ENCODE results near the gene SLC29A3. TPM values are rescaled to one million over a fixed set of nuclear protein-coding genes. Genes with fewer than 3 reads are reported as not detected.

SLC29A3 gene
- total RNA-seq, 1 experiment from 2014 or later: 5.9 TPM

DNA sequence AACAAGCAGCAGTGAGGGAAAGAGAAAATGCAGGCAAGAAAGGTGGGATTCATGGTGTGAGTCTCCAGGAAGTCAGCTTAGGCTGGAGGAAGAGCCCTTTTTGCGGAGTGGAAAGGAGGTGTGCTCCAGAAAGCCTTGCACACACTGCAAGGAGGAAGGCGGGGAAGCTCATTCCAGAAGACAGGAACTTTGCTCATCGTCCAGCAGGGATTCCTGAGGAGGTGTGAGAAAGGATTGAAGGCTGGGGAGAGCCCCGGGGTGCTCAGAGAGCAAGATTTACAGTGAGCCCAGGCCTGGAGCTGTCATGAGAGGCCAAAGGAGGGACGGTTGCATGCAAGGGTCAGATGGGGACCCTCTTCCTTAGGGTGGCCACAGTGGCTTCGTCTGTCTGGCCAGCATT lies 17.6 kb downstream of the SLC29A3 start (continued):
- TF ChIP-seq SIN3A (IDR thresholded peaks at IDR 0.05; ENCODE audit: low read depth): no peak

DNA sequence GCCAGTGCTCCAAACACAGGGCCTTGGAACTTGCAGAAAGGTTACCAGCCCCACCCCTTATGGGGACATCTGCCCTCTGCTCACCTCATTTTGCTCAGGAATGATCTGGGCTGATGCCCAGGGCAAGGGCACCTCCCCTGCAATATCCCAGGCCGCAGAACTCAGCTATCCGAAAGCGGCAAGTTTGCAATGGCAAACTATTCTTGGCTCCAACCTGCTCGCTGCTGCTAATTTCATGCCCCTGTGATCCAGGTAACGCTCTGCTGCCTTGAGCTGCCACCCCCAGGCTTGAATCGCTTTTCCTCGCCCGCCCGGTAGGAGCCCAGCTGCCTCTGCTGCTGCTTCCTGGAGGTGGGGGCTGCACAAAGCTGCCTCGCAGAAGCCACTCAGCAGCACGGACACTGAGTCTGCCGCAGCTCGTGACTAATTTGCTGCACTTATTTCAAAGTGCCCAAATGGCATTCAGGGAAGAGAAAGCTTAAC lies 18.2 kb downstream of the SLC29A3 start:
- peaks cover 22 to 26% of the 10 kb centered on the region in 2 experiments for H3K4me1 ChIP-seq (ENCODE audit: control insufficient read depth in 1 of 2, insufficient read depth in 2 of 2, low read length in 2 of 2)
- ATAC-seq (no peak), DNase-seq (ENCODE audit: low read depth, low spot score) (no peak)
- ChIA-PET CTCF (interaction anchor here (1.5 kb wide), 1 partner anchor 360 kb away, joined by 3 read pairs; no protein-coding TSS in a partner anchor), POLR2A (interaction anchor here (1.2 kb wide), 1 partner anchor 9 kb away, joined by 3 read pairs; no protein-coding TSS in a partner anchor), RAD21 (ENCODE audit: low non-redundant PET in 1 of 2, low total read pairs in 2 of 2, uncharacterized antibody in 2 of 2, unreplicated experiment in 2 of 2) (no interaction called here)
- no peak for TF ChIP-seq YY1 (IDR thresholded peaks at IDR 0.05; ENCODE audit: extremely low read depth, insufficient replicate concordance, low read depth, low read length)
- TF ChIP-seq, protein P1, sequence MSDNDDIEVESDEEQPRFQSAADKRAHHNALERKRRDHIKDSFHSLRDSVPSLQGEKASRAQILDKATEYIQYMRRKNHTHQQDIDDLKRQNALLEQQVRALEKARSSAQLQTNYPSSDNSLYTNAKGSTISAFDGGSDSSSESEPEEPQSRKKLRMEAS (IDR thresholded peaks at IDR 0.05): no peak
- no peaks in the 10 kb centered on the region for H3K79me2 ChIP-seq (ENCODE audit: insufficient read depth, low read length)
- no peaks in the 10 kb centered on the region for H3K9me2 ChIP-seq (ENCODE audit: insufficient read depth)
- no peaks in the 10 kb centered on the region for H3K36me3 ChIP-seq (ENCODE audit: control insufficient read depth in 1 of 2, insufficient read depth in 2 of 2, low read length in 2 of 2)
- no peaks in the 10 kb centered on the region for H3K27me3 ChIP-seq (ENCODE audit: insufficient read depth, low read length)
- no peaks in the 10 kb centered on the region for H3K9me3 ChIP-seq (ENCODE audit: control insufficient read depth in 1 of 2, insufficient read depth in 1 of 2, low read depth in 1 of 2, low read length in 2 of 2)
- BruUV-seq (replicated peaks): no TSS peak
- no peak overlapping the region for H2AFZ ChIP-seq (ENCODE audit: low read depth, low read length, poor library complexity, severe bottlenecking)
- intact Hi-C loops (cut with micrococcal nuclease): no loop called here
- no peak overlapping the region for H3K9ac ChIP-seq (ENCODE audit: low read length)
- no peak overlapping the region for H3K27ac ChIP-seq (ENCODE audit: low read depth, low read length)
- H3K4me3 ChIP-seq (replicated peaks in 1 of 2; ENCODE audit: low read depth in 1 of 2, low read length in 2 of 2): no peak overlapping the region
- H4K20me1 ChIP-seq (ENCODE audit: insufficient read depth): no peaks in the 10 kb centered on the region
- H3K4me2 ChIP-seq (ENCODE audit: low read length): no peak overlapping the region

DNA sequence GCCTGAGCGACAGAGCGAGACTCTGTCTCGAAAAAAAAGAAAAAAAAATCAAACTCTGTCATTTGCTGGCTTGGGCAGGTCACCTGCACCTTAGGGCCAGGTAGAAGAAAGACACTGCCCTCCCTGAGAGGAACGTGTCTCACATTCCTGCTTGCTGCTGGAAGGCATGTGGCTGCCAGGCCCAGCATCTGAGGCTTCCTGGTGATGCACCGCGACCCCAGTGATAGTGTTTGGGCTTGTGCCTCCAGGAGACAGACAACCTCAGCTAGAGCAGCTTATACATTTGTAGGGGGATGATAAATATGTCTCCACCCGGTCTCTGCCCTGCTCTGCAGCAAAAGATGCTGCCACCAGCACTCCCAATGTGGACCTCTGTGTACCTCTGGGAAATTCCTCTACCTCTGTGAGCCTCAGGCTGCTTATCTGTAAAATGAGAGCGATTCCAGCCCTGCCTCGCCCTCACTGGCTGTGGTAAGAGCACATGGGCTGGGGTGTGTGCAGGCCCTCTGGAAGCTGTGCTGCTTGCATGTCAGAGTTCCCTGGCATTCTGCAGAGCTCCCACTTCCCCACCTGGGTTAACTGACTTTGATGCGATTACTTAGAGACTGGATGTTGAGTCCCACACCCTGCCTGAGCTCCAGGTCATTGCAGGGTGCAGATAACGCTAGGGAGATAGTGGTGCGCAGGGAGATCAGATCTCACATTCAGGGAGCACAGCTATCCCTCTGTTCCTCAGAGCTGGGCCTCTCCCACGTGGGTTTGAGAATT lies 19.9 kb downstream of the SLC29A3 start:
- DNase-seq (ENCODE audit: low read depth, low spot score) (no peak), ATAC-seq (peak; percentile 28; the same call in 1 of the 2 replicates)
- Histone ChIP-seq H3K27me3 (ENCODE audit: insufficient read depth, low read length) (no peaks in the 10 kb centered on the region), H2AFZ (ENCODE audit: low read depth, low read length, poor library complexity, severe bottlenecking) (no peak overlapping the region), H3K36me3 (ENCODE audit: control insufficient read depth in 1 of 2, insufficient read depth in 2 of 2, low read length in 2 of 2) (no peaks in the 10 kb centered on the region), H3K27ac (ENCODE audit: low read depth, low read length) (peak overlapping the region; percentile 51; the same call in 1 of the 2 replicates), H4K20me1 (ENCODE audit: insufficient read depth) (no peaks in the 10 kb centered on the region), H3K9me3 (ENCODE audit: control insufficient read depth in 1 of 2, insufficient read depth in 1 of 2, low read depth in 1 of 2, low read length in 2 of 2) (no peaks in the 10 kb centered on the region), H3K79me2 (ENCODE audit: insufficient read depth, low read length) (no peaks in the 10 kb centered on the region), H3K4me3 (replicated peaks in 1 of 2; ENCODE audit: low read depth in 1 of 2, low read length in 2 of 2) (no peak overlapping the region; a peak in 1 of 4 replicates), H3K4me1 (ENCODE audit: control insufficient read depth in 1 of 2, insufficient read depth in 2 of 2, low read length in 2 of 2) (peaks cover 22 to 32% of the 10 kb centered on the region in 2 experiments), H3K9me2 (ENCODE audit: insufficient read depth) (no peaks in the 10 kb centered on the region), H3K4me2 (ENCODE audit: low read length) (peak overlapping the region; percentile 77), H3K9ac (ENCODE audit: low read length) (no peak overlapping the region)
- ChIA-PET CTCF (interaction anchor here (1.5 kb wide), 2 partner anchors 30 to 358 kb away, joined by 3 to 4 read pairs; no protein-coding TSS in a partner anchor), RAD21 (ENCODE audit: low non-redundant PET in 1 of 2, low total read pairs in 2 of 2, uncharacterized antibody in 2 of 2, unreplicated experiment in 2 of 2) (interaction anchor here in 1 of 2 experiments (0.7 kb wide), 1 partner anchor 37 kb away, joined by 3 read pairs; no protein-coding TSS in a partner anchor), POLR2A (no interaction called here)
- no TSS peak for BruUV-seq (replicated peaks)
- TF ChIP-seq TCF7L2 (IDR thresholded peaks at IDR 0.05; ENCODE audit: borderline replicate concordance, extremely low read depth, insufficient read depth, insufficient read length): no peak
- no peak for TF ChIP-seq EGR1 (IDR thresholded peaks at IDR 0.05; ENCODE audit: low read depth)
- no peak for TF ChIP-seq ELF1 (IDR thresholded peaks at IDR 0.05; ENCODE audit: borderline replicate concordance, low read depth)
- TF ChIP-seq RAD21 (IDR thresholded peaks at IDR 0.05; ENCODE audit: low read depth): no peak
- TF ChIP-seq ZNF274 (IDR thresholded peaks at IDR 0.05; ENCODE audit: low read depth, low read length): no peak
- TF ChIP-seq SRF (IDR thresholded peaks at IDR 0.05; ENCODE audit: low read depth): no peak
- TF ChIP-seq, protein P2, sequence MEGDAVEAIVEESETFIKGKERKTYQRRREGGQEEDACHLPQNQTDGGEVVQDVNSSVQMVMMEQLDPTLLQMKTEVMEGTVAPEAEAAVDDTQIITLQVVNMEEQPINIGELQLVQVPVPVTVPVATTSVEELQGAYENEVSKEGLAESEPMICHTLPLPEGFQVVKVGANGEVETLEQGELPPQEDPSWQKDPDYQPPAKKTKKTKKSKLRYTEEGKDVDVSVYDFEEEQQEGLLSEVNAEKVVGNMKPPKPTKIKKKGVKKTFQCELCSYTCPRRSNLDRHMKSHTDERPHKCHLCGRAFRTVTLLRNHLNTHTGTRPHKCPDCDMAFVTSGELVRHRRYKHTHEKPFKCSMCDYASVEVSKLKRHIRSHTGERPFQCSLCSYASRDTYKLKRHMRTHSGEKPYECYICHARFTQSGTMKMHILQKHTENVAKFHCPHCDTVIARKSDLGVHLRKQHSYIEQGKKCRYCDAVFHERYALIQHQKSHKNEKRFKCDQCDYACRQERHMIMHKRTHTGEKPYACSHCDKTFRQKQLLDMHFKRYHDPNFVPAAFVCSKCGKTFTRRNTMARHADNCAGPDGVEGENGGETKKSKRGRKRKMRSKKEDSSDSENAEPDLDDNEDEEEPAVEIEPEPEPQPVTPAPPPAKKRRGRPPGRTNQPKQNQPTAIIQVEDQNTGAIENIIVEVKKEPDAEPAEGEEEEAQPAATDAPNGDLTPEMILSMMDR (IDR thresholded peaks at IDR 0.05 in 2 of 3, conservative IDR thresholded peaks at IDR 0.05 in 1 of 3; ENCODE audit: borderline replicate concordance in 1 of 3, insufficient read depth in 1 of 3, low read depth in 2 of 3, low read length in 2 of 3): no peak
- no peak for TF ChIP-seq JUND (IDR thresholded peaks at IDR 0.05)
- no peak for TF ChIP-seq CBX3 (IDR thresholded peaks at IDR 0.05; ENCODE audit: low read depth)
- TF ChIP-seq SP1 (IDR thresholded peaks at IDR 0.05; ENCODE audit: low read depth): no peak
- TF ChIP-seq, protein P3, sequence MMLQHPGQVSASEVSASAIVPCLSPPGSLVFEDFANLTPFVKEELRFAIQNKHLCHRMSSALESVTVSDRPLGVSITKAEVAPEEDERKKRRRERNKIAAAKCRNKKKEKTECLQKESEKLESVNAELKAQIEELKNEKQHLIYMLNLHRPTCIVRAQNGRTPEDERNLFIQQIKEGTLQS (IDR thresholded peaks at IDR 0.05): no peak
- no peak for TF ChIP-seq POLR2A (IDR thresholded peaks at IDR 0.05; ENCODE audit: borderline replicate concordance, extremely low read depth, insufficient read depth, insufficient read length)
- intact Hi-C loops (cut with micrococcal nuclease): no loop called here
